ENCODE results near the gene CEP135.

DNA sequence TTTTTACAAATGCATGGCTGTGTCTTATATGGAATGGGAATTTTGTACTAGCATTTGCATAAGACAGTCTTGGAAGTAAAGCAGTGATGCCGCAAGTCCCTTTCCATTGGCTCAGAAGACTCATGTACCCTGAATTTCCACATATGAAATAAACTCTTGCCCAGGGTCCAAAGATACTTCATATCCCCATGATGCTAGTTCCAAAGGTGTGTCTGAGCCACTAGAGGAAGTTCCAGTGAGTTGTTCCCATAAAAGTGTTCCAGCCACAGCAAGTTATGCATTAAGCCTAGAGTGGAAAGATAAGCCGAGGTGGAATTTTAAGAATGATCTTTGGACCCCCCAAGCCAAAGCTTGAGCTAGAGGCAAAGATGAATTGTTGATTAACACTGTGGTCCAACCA is 9.3 kb upstream of the CEP135 start:
- TF ChIP-seq, protein P1, sequence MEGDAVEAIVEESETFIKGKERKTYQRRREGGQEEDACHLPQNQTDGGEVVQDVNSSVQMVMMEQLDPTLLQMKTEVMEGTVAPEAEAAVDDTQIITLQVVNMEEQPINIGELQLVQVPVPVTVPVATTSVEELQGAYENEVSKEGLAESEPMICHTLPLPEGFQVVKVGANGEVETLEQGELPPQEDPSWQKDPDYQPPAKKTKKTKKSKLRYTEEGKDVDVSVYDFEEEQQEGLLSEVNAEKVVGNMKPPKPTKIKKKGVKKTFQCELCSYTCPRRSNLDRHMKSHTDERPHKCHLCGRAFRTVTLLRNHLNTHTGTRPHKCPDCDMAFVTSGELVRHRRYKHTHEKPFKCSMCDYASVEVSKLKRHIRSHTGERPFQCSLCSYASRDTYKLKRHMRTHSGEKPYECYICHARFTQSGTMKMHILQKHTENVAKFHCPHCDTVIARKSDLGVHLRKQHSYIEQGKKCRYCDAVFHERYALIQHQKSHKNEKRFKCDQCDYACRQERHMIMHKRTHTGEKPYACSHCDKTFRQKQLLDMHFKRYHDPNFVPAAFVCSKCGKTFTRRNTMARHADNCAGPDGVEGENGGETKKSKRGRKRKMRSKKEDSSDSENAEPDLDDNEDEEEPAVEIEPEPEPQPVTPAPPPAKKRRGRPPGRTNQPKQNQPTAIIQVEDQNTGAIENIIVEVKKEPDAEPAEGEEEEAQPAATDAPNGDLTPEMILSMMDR (IDR thresholded peaks at IDR 0.05) = no peak
- TF ChIP-seq POLR2A (IDR thresholded peaks at IDR 0.05) = no peak
